ENCODE measurements around the gene FAM117B. TPM values are rescaled to one million over a fixed set of nuclear protein-coding genes. Genes with fewer than 3 reads are reported as not detected.

FAM117B gene
- total and polyA plus RNA-seq, 2 of the 8 experiments (the other 6 are each of a cell fraction or from before 2014, with no cell fraction given), result 3.9 to 22.6 TPM

DNA sequence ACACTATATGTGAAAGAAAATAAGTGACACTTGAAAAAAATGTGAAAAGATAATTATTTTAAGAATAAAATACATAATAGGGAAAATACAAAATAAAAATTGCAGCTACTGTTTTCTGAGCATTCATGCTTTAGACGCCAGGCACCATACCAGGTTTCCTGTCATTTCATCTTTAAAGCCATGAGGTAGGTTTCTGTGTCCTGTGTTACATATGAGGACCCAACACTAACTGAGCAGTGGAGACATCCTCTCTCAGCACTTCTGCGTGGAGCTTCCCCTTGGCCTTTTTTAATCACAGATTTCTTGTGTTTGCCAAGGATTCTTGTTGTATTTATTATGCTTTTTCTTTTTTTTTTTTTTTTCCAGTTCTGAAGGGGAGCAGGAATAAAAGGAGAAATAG is 117.3 kb downstream of the FAM117B start:
- Histone ChIP-seq H2BK12ac (ENCODE audit: low read depth, low read length) (no peak overlapping the region), H3K18ac (ENCODE audit: extremely low read depth, low read length) (no peak overlapping the region), H4K91ac (replicated peaks; ENCODE audit: insufficient read length, low read length) (no peak overlapping the region), H3K23me2 (ENCODE audit: low read depth, low read length) (no peaks in the 10 kb centered on the region), H4K8ac (ENCODE audit: extremely low read depth, insufficient read depth, low read length) (no peak overlapping the region), H3K9ac (replicated peaks in 1 of 4; ENCODE audit: extremely low read depth in 1 of 4, low read depth in 3 of 4, low read length in 3 of 4) (no peak overlapping the region), H3K79me2 (ENCODE audit: control insufficient read depth in 1 of 2, insufficient read depth in 2 of 2, low read length in 2 of 2) (no peaks in the 10 kb centered on the region), H2BK120ac (replicated peaks; ENCODE audit: low read depth, low read length) (no peak overlapping the region), H3K4me1 (replicated peaks in 1 of 4; ENCODE audit: control insufficient read depth in 3 of 4, insufficient read depth in 4 of 4, low read length in 3 of 4) (no peaks in the 10 kb centered on the region), H4K5ac (ENCODE audit: insufficient read length, low read depth, low read length) (no peak overlapping the region), H3K27me3 (replicated peaks in 1 of 4; ENCODE audit: control insufficient read depth in 3 of 4, extremely low read depth in 1 of 4, insufficient read depth in 3 of 4, low read length in 3 of 4) (no peaks in the 10 kb centered on the region), H2BK20ac (ENCODE audit: low read length) (no peak overlapping the region), H3K4me2 (ENCODE audit: insufficient read depth in 1 of 2, low read depth in 2 of 2, low read length in 2 of 2) (no peak overlapping the region), H3K4ac (replicated peaks; ENCODE audit: insufficient read length, low read depth, low read length) (no peak overlapping the region), H2BK15ac (ENCODE audit: low read length) (no peak overlapping the region), H3K79me1 (ENCODE audit: low read depth, low read length) (no peaks in the 10 kb centered on the region), H2AFZ (ENCODE audit: low read length) (no peak overlapping the region), H3K56ac (replicated peaks; ENCODE audit: insufficient read length, low read depth, low read length) (no peak overlapping the region), H4K20me1 (replicated peaks in 1 of 2; ENCODE audit: control insufficient read depth in 1 of 2, insufficient read depth in 2 of 2, low read length in 2 of 2) (peaks cover 0 to 4% of the 10 kb centered on the region in 2 experiments), H2BK5ac (ENCODE audit: low read depth, low read length) (no peak overlapping the region), H3K14ac (ENCODE audit: insufficient read length) (no peak overlapping the region), H3K4me3 (ENCODE audit: extremely low read depth in 1 of 4, insufficient read depth in 2 of 4, low read depth in 3 of 4, low read length in 4 of 4) (no peak overlapping the region), H3K23ac (ENCODE audit: insufficient read length) (no peak overlapping the region), H3K27ac (ENCODE audit: low read depth, low read length) (no peak overlapping the region), H3K36me3 (ENCODE audit: control insufficient read depth in 2 of 4, insufficient read depth in 4 of 4, low read length in 3 of 4) (peaks cover under 1 to 6% (median 3%) of the 10 kb centered on the region in 4 experiments; a peak in 4 of 8 replicates), H2AK5ac (ENCODE audit: low read depth, low read length) (no peak overlapping the region), H3K9me3 (ENCODE audit: insufficient read depth in 2 of 2, low read depth in 1 of 2, low read length in 1 of 2) (no peaks in the 10 kb centered on the region)
- no peak for FAIRE-seq
- ChIA-PET POLR2A (ENCODE audit: partially characterized antibody) (interaction anchor here (0.7 kb wide), 1 partner anchor 266 kb away, joined by 3 read pairs; no protein-coding TSS in a partner anchor), CTCF (ENCODE audit: partially characterized antibody) (interaction anchor here (1.6 kb wide), 1 partner anchor 163 kb away, joined by 6 read pairs; no protein-coding TSS in a partner anchor)
- TF ChIP-seq, protein P1, sequence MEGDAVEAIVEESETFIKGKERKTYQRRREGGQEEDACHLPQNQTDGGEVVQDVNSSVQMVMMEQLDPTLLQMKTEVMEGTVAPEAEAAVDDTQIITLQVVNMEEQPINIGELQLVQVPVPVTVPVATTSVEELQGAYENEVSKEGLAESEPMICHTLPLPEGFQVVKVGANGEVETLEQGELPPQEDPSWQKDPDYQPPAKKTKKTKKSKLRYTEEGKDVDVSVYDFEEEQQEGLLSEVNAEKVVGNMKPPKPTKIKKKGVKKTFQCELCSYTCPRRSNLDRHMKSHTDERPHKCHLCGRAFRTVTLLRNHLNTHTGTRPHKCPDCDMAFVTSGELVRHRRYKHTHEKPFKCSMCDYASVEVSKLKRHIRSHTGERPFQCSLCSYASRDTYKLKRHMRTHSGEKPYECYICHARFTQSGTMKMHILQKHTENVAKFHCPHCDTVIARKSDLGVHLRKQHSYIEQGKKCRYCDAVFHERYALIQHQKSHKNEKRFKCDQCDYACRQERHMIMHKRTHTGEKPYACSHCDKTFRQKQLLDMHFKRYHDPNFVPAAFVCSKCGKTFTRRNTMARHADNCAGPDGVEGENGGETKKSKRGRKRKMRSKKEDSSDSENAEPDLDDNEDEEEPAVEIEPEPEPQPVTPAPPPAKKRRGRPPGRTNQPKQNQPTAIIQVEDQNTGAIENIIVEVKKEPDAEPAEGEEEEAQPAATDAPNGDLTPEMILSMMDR (IDR thresholded peaks at IDR 0.05; ENCODE audit: control extremely low read depth in 1 of 3, insufficient read depth in 1 of 3, low read depth in 1 of 3, low read length in 3 of 3), result no peak
- TF ChIP-seq BCL11A (IDR thresholded peaks at IDR 0.05; ENCODE audit: low read depth in 2 of 2, low read length in 2 of 2) (no peak), TEAD4 (IDR thresholded peaks at IDR 0.05; ENCODE audit: low read depth, low read length) (no peak), GABPA (IDR thresholded peaks at IDR 0.05; ENCODE audit: borderline replicate concordance, insufficient read depth, low read length) (no peak), ZNF274 (IDR thresholded peaks at IDR 0.05; ENCODE audit: borderline replicate concordance, extremely low read depth, low read length) (no peak)
- WGBS, 2 experiments (ENCODE audit: extremely low coverage in 1 of 2, insufficient coverage in 1 of 2, insufficient read length in 1 of 2, insufficient replicate concordance in 2 of 2, low coverage in 1 of 2, low lambda C conversion rate in 2 of 2, missing lambda C conversion rate in 1 of 2), result 84% methylated on average over 2 of the region's 2 CpGs; no CpG with 5 or more reads in 1 of the 2 experiments
- DNase-seq (ENCODE audit: low read depth in 1 of 2, low spot score in 2 of 2), result no peak

All from H1 (cell line).